ENCODE results near the gene CCT2. TPM values are rescaled to one million over a fixed set of nuclear protein-coding genes. Genes with fewer than 3 reads are reported as not detected.

Gene CCT2
- total and polyA plus RNA-seq, 10 of the 15 experiments (the other 5 are each of a cell fraction or from before 2014, with no cell fraction given), result 242 to 418 (median 348) TPM

DNA sequence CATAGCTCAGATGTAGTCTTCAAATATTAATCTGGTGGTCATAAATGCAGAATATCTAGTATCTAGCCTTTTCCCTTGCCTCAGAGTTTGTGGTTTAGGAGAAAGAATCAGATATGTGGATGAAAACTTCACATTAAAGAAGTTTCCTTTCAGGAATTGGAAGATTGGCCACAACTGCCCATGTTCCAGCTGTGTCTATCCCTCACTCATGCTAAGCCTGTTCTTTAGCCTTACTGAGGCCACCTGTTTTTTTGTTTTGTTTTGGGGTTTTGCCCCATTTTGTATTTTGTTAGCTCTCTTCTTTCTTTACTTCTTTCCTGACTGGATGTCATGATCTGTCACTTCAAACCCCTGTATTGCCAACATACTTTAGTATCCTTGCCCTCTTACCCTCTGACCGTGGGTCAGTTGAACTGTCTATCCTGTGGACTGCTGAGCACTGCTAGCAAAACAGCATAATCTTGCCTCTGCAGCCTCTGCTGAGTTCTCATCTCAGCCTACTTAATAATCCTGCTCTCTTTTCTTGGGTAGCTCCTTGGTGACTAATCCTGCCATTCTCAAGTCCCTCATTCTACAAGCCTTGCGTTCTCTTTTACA, 22.0 kb upstream of the CCT2 start (continued):
- no peak for TF ChIP-seq E4F1 (IDR thresholded peaks at IDR 0.05; ENCODE audit: borderline replicate concordance, partially characterized antibody)
- TF ChIP-seq CREB1 (IDR thresholded peaks at IDR 0.05; ENCODE audit: low read depth), result no peak
- TF ChIP-seq SIX5 (IDR thresholded peaks at IDR 0.05; ENCODE audit: low read depth, low read length, severe bottlenecking), result no peak
- TF ChIP-seq CREM (IDR thresholded peaks at IDR 0.05; ENCODE audit: low read depth), result no peak
- TF ChIP-seq CEBPZ (IDR thresholded peaks at IDR 0.05; ENCODE audit: low read depth, low read length), result no peak
- no peak for TF ChIP-seq HSF1 (IDR thresholded peaks at IDR 0.05; ENCODE audit: low read depth, low read length)
- no peak for TF ChIP-seq PAX8 (IDR thresholded peaks at IDR 0.05)
- no peak for TF ChIP-seq ZNF207 (IDR thresholded peaks at IDR 0.05; ENCODE audit: borderline replicate concordance)
- no peak for TF ChIP-seq ZNF217 (IDR thresholded peaks at IDR 0.05)
- TF ChIP-seq MTA2 (IDR thresholded peaks at IDR 0.05; ENCODE audit: low read depth), result no peak
